Dendritic cell treated with granulocyte-macrophage colony-stimulating factor and Interleukin-4, amounts not matched to agents 40 ng/mL and 50 ng/mL, for 4 days (primary cell): ENCODE measurements around the gene SH3PXD2B.
A peak's percentile ranks its signal among the peaks of the same experiment; 100 is the strongest.

Experiments
- H3K27ac Mint-ChIP-seq: one replicate; pipeline ENCODE4 v1.8.0; 2022; ENCODE audit warnings: mild to moderate bottlenecking, mixed read lengths
- H3K27me3 Mint-ChIP-seq: one replicate; pipeline ENCODE4 v1.8.0; 2022; ENCODE audit warnings: mild to moderate bottlenecking, mixed read lengths
- H3K36me3 Mint-ChIP-seq: one replicate; pipeline ENCODE4 v1.8.0; 2022; ENCODE audit warnings: low read depth, mixed read lengths
- H3K4me1 Mint-ChIP-seq: one replicate; pipeline ENCODE4 v1.8.0; 2022; ENCODE audit warnings: low read depth, mixed read lengths
- H3K4me3 Mint-ChIP-seq: one replicate; pipeline ENCODE4 v1.8.0; 2022; ENCODE audit warnings: mild to moderate bottlenecking, moderate library complexity, mixed read lengths
- H3K9me3 Mint-ChIP-seq: one replicate; pipeline ENCODE4 v1.8.0; 2022; ENCODE audit warnings: mixed read lengths
- intact Hi-C: fragments of 100-400 bp; cut with micrococcal nuclease; formaldehyde crosslinking; loops from one replicate; pipeline ENCODE4 v1.15.0; 2022

The SH3PXD2B gene

GRCh38 chr5:172396220-172396619, 58.1 kb downstream of the SH3PXD2B start:
- no peaks in the 10 kb centered on the region for H3K4me1 Mint-ChIP-seq
- no peak overlapping the region for H3K27ac Mint-ChIP-seq
- no peak overlapping the region for H3K4me3 Mint-ChIP-seq
- H3K27me3 Mint-ChIP-seq, result peaks cover 24% of the 10 kb centered on the region
- no peaks in the 10 kb centered on the region for H3K36me3 Mint-ChIP-seq
- H3K9me3 Mint-ChIP-seq, result peaks cover 15% of the 10 kb centered on the region
- intact Hi-C loops, result loop anchor here (10.0 kb wide), 1 partner anchor 49 kb away; no protein-coding TSS in a partner anchor

GRCh38 chr5:172395483-172395882, 58.8 kb downstream of the SH3PXD2B start:
- intact Hi-C loops, result loop anchor here (10.0 kb wide), 1 partner anchor 49 kb away; no protein-coding TSS in a partner anchor
- H3K9me3 Mint-ChIP-seq, result peaks cover 15% of the 10 kb centered on the region
- peaks cover 23% of the 10 kb centered on the region for H3K27me3 Mint-ChIP-seq
- H3K27ac Mint-ChIP-seq, result no peak overlapping the region
- H3K4me1 Mint-ChIP-seq, result no peaks in the 10 kb centered on the region
- no peak overlapping the region for H3K4me3 Mint-ChIP-seq
- no peaks in the 10 kb centered on the region for H3K36me3 Mint-ChIP-seq

DNA sequence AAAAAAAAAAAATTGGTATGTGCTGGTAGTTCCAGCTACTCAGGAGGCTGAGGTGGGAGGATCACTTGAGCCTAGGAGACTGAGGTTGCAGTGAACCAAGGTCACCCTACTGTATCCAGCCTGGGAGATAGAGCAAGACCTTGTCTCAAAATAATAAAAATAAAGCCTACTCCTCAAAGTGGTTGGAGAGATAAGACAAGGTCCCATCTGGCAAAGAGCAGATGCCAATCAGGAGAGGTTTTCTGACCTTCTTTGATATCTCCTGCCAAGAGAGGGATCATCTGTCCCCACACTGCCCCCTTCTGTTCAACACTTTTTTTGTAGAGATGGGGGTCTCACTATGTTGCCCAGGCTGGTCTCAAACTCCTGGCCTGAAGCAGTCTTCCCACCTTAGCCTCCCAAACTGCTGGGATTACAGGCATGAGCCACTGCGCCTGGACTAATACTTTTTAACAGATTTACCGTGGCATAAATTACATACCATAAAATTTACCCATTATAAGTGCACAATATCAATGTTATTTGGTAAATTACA, 64.7 kb downstream of the SH3PXD2B start:
- Mint-ChIP-seq H3K36me3 (no peaks in the 10 kb centered on the region), H3K4me3 (no peak overlapping the region), H3K9me3 (no peaks in the 10 kb centered on the region), H3K4me1 (no peaks in the 10 kb centered on the region), H3K27ac (no peak overlapping the region), H3K27me3 (peaks cover 11% of the 10 kb centered on the region)
- intact Hi-C loops, result loop anchor here (10.0 kb wide), 1 partner anchor 55 kb away; no protein-coding TSS in a partner anchor

DNA sequence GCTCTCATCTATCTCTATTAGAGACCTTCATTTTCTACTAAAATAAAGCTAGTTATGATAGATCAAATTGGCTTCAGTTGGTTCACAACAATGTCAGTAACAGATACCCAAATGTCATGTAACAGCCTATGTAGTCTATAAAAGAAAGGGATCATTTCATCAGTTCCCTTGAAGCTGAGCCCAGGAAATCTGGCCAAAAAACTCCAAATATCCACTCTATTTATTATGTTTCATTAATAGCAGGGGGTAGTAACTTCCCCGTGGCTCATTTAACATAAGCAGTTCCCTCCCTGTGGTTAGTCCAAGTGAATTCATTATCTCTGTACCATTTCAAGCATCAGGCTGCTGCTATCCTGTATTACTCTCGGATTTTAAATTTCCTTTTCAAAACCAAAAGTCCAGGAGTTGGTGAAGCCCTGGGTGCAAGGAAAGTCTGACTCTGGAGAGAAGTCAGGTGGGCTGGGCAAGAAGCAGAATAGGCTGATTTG, 66.0 kb downstream of the SH3PXD2B start:
- H3K36me3 Mint-ChIP-seq, result no peaks in the 10 kb centered on the region
- H3K9me3 Mint-ChIP-seq, result no peaks in the 10 kb centered on the region
- H3K27me3 Mint-ChIP-seq, result peaks cover 8% of the 10 kb centered on the region
- no peak overlapping the region for H3K27ac Mint-ChIP-seq
- no peaks in the 10 kb centered on the region for H3K4me1 Mint-ChIP-seq
- no peak overlapping the region for H3K4me3 Mint-ChIP-seq
- intact Hi-C loops, result no loop called here

DNA sequence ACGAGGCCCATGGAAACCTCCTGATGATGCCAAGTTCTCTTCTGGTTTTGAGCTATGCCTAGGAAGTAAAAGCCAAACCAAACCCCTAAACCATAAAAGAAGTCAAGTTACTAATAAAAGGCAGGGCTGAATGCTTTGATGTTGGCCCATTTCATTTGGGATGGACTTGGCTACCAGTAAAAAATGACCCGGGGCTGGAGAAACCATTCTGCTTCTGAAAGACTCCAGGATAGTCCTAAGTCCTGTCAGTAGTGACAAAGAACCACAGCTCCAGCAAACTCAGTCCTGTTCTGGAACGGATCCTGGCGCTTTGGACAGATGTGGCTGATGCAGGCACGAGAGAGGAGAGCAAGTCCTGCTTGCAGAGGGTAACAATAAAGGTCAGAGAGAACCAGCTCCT, 68.6 kb downstream of the SH3PXD2B start:
- Mint-ChIP-seq H3K4me3 (no peak overlapping the region), H3K36me3 (peaks cover 12% of the 10 kb centered on the region), H3K9me3 (no peaks in the 10 kb centered on the region), H3K27me3 (peaks cover 19% of the 10 kb centered on the region), H3K27ac (no peak overlapping the region), H3K4me1 (no peaks in the 10 kb centered on the region)
- intact Hi-C loops, result no loop called here

DNA sequence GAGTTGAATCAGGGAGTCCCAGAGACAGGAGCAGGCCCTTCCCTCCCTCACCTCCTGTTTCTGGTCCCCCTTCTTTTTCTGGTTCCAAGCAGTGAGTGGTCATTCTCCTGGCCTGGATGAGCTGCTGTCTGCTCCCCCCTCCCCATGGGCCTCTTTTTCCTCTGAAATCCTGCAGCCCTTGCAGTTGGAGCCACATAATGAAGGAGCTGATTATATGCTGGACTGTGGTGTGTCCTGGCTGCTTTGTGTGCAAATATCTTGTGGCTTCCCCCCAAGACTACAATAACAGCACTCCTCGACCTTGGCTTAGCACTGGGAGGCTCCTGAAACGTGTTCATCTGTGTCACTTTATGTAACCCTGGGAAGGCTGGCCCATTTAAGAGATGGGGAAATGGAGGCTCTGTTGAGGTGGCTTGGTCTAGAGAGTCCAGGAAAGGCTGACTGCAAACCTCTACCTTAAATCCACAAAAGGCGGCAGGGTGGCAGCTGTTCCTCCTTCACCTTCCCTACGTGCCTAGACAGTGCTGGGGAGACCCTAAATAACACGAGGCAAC, 69.2 kb downstream of the SH3PXD2B start:
- intact Hi-C loops, result no loop called here
- no peak overlapping the region for H3K4me3 Mint-ChIP-seq
- peaks cover 20% of the 10 kb centered on the region for H3K27me3 Mint-ChIP-seq
- H3K36me3 Mint-ChIP-seq, result peaks cover 12% of the 10 kb centered on the region
- H3K4me1 Mint-ChIP-seq, result peaks cover 1% of the 10 kb centered on the region
- no peak overlapping the region for H3K27ac Mint-ChIP-seq
- H3K9me3 Mint-ChIP-seq, result no peaks in the 10 kb centered on the region

GRCh38 chr5:172383191-172383802, 71.0 kb downstream of the SH3PXD2B start:
- intact Hi-C loops, result no loop called here
- no peaks in the 10 kb centered on the region for H3K9me3 Mint-ChIP-seq
- no peak overlapping the region for H3K27ac Mint-ChIP-seq
- peaks cover 12% of the 10 kb centered on the region for H3K36me3 Mint-ChIP-seq
- peaks cover 23% of the 10 kb centered on the region for H3K27me3 Mint-ChIP-seq
- peaks cover 8% of the 10 kb centered on the region for H3K4me1 Mint-ChIP-seq
- H3K4me3 Mint-ChIP-seq, result no peak overlapping the region

DNA sequence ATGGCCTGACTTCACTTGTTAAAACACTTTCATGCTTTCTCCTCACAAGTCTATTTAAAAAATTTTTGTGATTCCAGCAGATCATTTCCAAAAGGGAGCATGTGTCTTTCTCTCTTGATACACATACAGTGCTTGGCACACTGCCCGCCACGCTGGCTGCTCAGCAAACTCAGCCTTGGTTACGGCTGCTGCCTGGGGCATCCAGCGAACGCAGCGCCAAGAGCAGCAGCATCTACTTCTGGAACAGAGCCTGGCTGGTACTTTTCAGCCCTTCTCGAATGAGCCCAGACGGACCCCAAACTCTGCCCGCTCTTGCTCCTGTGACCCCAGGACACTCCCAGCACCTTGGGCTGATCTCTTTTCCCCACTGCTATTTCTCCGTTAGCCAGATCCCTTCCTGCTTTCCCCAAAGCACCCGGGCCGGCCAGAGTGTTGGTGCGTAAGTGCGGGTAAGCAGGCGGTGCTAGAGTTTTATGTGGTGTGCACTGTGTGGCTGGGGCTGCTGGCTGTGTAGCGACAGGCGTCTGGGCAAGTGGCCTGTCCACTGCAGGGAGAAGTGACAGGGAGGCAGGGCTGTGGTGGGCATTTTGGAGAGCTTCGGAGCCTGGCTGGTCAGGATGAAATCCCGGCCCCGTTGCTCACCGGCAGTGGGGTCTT, 73.2 kb downstream of the SH3PXD2B start:
- intact Hi-C loops, result no loop called here
- H3K36me3 Mint-ChIP-seq, result peaks cover 12% of the 10 kb centered on the region
- no peaks in the 10 kb centered on the region for H3K9me3 Mint-ChIP-seq
- peaks cover 22% of the 10 kb centered on the region for H3K4me1 Mint-ChIP-seq
- peaks cover 22% of the 10 kb centered on the region for H3K27me3 Mint-ChIP-seq
- H3K27ac Mint-ChIP-seq, result no peak overlapping the region
- H3K4me3 Mint-ChIP-seq, result no peak overlapping the region

GRCh38 chr5:172380301-172380986, 73.9 kb downstream of the SH3PXD2B start:
- Mint-ChIP-seq H3K27ac (no peak overlapping the region), H3K4me1 (peaks cover 22% of the 10 kb centered on the region), H3K9me3 (no peaks in the 10 kb centered on the region), H3K36me3 (peaks cover 12% of the 10 kb centered on the region), H3K27me3 (peaks cover 19% of the 10 kb centered on the region), H3K4me3 (no peak overlapping the region)
- intact Hi-C loops, result no loop called here

DNA sequence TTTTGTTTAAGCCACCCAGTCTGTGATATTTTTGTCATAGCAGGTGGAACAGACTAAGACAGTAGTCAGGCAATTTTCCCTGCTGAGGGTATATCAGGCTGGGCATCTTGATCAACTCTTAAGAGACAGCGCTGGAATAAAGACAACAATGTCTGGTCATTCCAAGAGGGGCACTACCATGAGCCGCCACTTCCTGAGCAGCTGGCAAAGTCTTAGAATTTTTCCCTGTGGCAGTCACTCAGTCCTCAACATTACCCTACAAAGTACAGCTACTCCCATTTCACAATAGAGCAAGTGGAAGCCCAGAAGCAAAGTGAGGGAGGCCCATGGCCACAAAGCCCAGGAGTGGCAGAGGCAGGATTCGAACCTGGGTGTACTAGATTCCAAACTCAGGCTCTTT, 74.8 kb downstream of the SH3PXD2B start:
- Mint-ChIP-seq H3K27ac (no peak overlapping the region), H3K4me1 (peaks cover 22% of the 10 kb centered on the region), H3K27me3 (peaks cover 19% of the 10 kb centered on the region), H3K36me3 (peaks cover 12% of the 10 kb centered on the region), H3K9me3 (no peaks in the 10 kb centered on the region), H3K4me3 (no peak overlapping the region)
- intact Hi-C loops, result no loop called here

GRCh38 chr5:172377856-172378255, 76.5 kb downstream of the SH3PXD2B start:
- intact Hi-C loops, result no loop called here
- peaks cover 27% of the 10 kb centered on the region for H3K27me3 Mint-ChIP-seq
- peaks cover 22% of the 10 kb centered on the region for H3K4me1 Mint-ChIP-seq
- H3K36me3 Mint-ChIP-seq, result peaks cover 12% of the 10 kb centered on the region
- H3K9me3 Mint-ChIP-seq, result no peaks in the 10 kb centered on the region
- H3K27ac Mint-ChIP-seq, result peak overlapping the region; percentile 42
- no peak overlapping the region for H3K4me3 Mint-ChIP-seq

GRCh38 chr5:172377438-172377837, 76.9 kb downstream of the SH3PXD2B start:
- peak overlapping the region; percentile 42 for H3K27ac Mint-ChIP-seq
- H3K4me1 Mint-ChIP-seq, result peaks cover 22% of the 10 kb centered on the region
- peaks cover 12% of the 10 kb centered on the region for H3K36me3 Mint-ChIP-seq
- H3K27me3 Mint-ChIP-seq, result peaks cover 30% of the 10 kb centered on the region
- H3K4me3 Mint-ChIP-seq, result no peak overlapping the region
- H3K9me3 Mint-ChIP-seq, result no peaks in the 10 kb centered on the region
- intact Hi-C loops, result no loop called here

- H3K4me3 Mint-ChIP-seq, result no peak overlapping the region
- no peak overlapping the region for H3K27ac Mint-ChIP-seq
- intact Hi-C loops, result no loop called here
Observed at GRCh38 chr5:172374783-172375182, 79.5 kb downstream of the SH3PXD2B start.

GRCh38 chr5:172373680-172374079, 80.6 kb downstream of the SH3PXD2B start:
- H3K4me1 Mint-ChIP-seq, result peaks cover 26% of the 10 kb centered on the region
- no peak overlapping the region for H3K27ac Mint-ChIP-seq

More at GRCh38 chr5:172374783-172375182, 79.5 kb downstream of the SH3PXD2B start:
- peaks cover 18% of the 10 kb centered on the region for H3K9me3 Mint-ChIP-seq
- peaks cover 28% of the 10 kb centered on the region for H3K4me1 Mint-ChIP-seq
- peaks cover 25% of the 10 kb centered on the region for H3K27me3 Mint-ChIP-seq
- no peaks in the 10 kb centered on the region for H3K36me3 Mint-ChIP-seq

More at GRCh38 chr5:172373680-172374079, 80.6 kb downstream of the SH3PXD2B start:
- H3K9me3 Mint-ChIP-seq, result peaks cover 18% of the 10 kb centered on the region
- intact Hi-C loops, result no loop called here
- no peak overlapping the region for H3K4me3 Mint-ChIP-seq
- no peaks in the 10 kb centered on the region for H3K36me3 Mint-ChIP-seq
- peaks cover 25% of the 10 kb centered on the region for H3K27me3 Mint-ChIP-seq
